ENCODE results near the gene UMPS.
A peak's percentile ranks its signal among the peaks of the same experiment; 100 is the strongest.
"Not testable (repeated sequence)": the region's sequence is repeated elsewhere in the genome, so short reads cannot be mapped to it uniquely, and the experiment has no call there.

UMPS gene

GRCh38 chr3:124781476-124782376 lies 51.5 kb downstream of the UMPS start:
- DNase-seq = no peak

GRCh38 chr3:124782377-124782712 lies 52.1 kb downstream of the UMPS start:
- not testable (repeated sequence) for DNase-seq

- DNase-seq = no peak
These were observed 53.4 kb downstream of the UMPS start for GRCh38 chr3:124783696-124784095.

- no peak for DNase-seq
These were observed 54.6 kb downstream of the UMPS start for GRCh38 chr3:124784686-124785382.

- DNase-seq = no peak
These were observed 55.7 kb downstream of the UMPS start for GRCh38 chr3:124785973-124786372.

- peak; percentile 19 for DNase-seq
These were observed 56.4 kb downstream of the UMPS start for GRCh38 chr3:124786511-124787241.

GRCh38 chr3:124787476-124788195 lies 57.4 kb downstream of the UMPS start:
- DNase-seq = no peak

- no peak for DNase-seq
These were observed 58.0 kb downstream of the UMPS start for GRCh38 chr3:124788254-124788745.

- DNase-seq = not testable (repeated sequence)
These were observed 58.9 kb downstream of the UMPS start for GRCh38 chr3:124789103-124789502.

- DNase-seq = no peak
These were observed 60.9 kb downstream of the UMPS start for GRCh38 chr3:124791142-124791541.

GRCh38 chr3:124791639-124792151 lies 61.4 kb downstream of the UMPS start:
- no peak for DNase-seq

- no peak for DNase-seq
These were observed 62.2 kb downstream of the UMPS start for GRCh38 chr3:124792341-124793040.

GRCh38 chr3:124793054-124793739 lies 62.9 kb downstream of the UMPS start:
- no peak for DNase-seq

- DNase-seq = no peak
These were observed 66.2 kb downstream of the UMPS start for GRCh38 chr3:124796477-124796876.

GRCh38 chr3:124797426-124797945 lies 67.2 kb downstream of the UMPS start:
- no peak for DNase-seq
